T1000 (cell line): ENCODE measurements around the gene ZDHHC18.
"Not testable (repeated sequence)": the region's sequence is repeated elsewhere in the genome, so short reads cannot be mapped to it uniquely, and the experiment has no call there.

Experiments
- DNase-seq: peaks from one replicate; lab custom pipeline; 2025; ENCODE audit warnings: mixed read lengths; lab: John Stamatoyannopoulos, UW

The ZDHHC18 gene

DNA sequence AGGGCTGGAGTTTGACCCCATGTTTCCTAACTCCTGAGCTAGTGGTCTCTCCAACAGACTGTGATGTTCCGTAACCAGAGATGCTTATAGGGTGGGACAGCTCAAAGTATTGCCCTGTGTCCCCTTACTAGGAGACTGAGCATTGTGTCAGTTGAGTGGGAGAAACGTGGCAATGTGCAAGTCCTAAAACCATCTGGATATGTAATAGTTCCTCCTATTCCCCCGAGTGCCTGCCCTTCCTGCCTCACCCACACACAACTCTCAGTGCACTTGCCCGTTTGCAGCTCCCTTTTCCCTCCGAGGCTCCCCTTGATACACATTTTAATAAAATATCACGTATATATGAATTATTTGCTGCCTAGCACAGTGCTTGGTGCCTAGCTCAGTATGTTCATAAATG lies 35.3 kb upstream of the ZDHHC18 start:
- DNase-seq, result no peak

DNA sequence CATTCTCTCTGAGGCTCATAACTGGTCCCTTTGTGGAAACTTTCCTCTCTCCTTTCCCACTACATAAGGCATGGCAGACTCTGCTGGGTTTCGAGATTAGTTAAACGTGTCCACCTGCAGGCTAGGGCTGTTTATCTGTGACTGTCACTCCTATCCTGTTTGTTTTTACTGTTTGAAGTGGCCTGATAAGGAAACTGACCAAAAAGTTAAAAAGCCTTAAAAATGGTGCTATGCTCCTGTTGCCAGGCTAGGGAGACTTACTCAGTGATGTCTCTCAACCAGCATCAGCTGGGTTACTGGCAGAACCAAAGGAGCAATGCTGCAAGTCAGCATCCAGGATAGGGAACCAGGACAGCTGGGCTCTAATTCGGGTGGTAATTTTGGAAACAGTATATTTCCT lies 34.9 kb upstream of the ZDHHC18 start:
- no peak for DNase-seq

DNA sequence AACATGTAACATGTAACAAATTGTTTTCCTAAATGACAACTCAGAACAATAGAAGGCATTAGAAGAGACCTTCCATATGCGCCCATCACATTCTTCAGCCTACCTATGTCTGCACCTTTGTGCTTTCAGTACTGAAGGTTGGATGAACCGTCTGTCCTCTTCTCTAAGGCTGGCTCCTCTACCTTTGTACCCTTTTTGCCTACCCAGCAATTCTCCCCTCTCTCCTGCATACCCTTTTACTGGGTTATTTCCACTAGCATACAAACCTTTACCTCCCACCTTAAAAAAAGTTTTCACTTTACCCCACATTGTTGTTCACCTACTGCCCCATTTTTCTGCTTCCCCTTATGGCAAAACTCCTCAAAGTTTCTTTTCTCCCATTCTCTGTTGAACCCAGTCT lies 33.6 kb upstream of the ZDHHC18 start:
- no peak for DNase-seq

DNA sequence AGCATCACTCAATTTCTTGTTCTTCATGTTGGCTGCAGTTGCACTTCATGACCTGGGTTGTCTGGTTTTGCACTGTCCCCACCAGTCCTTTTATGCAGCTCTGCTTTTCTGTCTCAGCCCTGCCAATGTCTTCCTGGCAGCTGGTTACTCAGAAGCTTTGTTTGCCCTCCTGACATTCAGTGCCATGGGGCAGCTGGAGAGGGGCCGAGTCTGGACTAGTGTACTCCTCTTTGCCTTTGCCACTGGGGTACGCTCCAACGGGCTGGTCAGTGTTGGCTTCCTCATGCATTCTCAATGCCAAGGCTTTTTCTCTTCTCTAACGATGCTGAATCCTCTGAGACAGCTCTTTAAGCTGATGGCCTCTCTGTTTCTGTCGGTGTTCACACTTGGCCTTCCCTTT lies 32.1 kb upstream of the ZDHHC18 start:
- DNase-seq, result no peak

DNA sequence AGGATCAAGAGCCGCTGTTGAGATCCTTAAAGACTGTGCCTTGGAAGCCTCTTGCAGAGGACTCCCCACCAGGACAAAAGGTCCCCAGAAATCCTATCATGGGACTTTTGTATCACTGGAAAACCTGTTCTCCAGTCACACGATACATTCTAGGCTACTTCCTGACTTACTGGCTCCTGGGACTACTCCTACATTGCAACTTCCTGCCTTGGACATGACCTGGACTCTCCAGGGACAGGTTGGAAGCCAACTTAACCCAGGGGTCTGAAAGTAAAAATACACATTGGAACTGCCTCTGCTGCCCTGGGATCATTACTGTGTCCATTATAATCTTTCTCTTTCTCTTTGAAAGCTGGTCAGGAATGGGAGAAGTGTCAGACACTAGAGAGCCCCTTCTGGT lies 28.9 kb upstream of the ZDHHC18 start:
- no peak for DNase-seq

DNA sequence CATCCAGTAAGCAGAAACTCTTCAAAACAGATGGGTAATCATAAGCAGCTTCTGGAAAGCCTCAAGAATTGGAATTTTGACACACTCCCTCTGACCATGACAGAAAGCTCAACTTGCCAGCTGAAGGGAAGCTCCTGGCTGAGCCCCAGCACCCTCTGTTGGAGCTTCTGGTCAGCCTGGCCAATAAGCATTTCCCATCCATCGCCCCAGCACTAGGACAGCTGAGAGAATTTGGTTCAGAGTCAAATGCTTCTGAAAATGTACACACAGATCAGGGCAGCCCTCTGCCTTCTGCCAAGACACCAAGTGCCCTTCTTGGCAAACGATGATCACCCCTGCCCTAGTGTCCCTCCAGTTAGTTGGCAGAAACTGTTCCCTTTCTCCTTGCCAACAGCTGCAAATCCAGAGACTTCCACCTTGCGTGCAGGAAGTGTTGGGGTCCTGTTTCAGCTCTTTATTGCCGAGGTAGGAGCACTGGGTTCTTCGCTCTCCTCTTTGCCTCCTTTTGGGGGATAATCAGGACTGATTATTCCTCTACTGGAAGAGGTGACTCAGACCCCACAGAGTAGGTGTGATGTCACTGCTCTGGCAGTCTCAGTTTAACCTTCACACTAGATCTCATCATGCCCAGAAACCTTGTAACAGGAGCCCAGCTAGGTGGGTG lies 26.9 kb upstream of the ZDHHC18 start:
- DNase-seq, result no peak

DNA sequence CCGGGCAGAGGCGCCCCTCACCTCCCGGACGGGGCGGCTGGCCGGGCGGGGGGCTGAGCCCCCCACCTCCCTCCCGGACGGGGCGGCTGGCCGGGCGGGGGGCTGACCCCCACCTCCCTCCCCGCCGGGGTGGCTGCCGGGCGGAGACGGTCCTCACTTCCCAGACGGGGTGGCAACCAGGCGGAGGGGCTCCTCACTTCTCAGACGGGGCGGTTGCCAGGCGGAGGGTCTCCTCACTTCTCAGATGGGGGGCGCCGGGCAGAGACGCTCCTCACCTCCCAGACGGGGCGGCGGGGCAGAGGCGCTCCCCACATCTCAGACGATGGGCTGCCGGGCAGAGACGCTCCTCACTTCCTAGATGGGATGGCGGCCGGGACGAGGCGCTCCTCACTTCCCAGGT lies 22.6 kb upstream of the ZDHHC18 start:
- not testable (repeated sequence) for DNase-seq

DNA sequence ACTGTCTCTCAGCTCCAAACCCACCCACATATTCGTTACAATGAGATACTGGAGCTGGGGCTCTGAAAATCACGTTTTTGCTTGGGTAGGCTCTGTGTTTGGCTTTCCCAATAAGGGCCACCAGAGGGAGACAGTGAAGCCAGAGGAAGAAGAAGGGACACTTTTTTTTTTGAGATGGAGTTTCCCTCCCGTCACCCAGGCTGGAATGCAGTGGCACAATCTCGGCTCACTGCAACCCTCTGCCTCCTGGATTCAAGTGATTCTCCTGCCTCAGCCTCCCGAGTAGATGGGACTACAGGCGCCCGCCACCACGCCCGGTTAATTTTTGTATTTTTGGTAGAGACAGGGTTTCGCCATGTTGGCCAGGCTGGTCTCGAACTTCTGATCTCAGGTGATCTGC lies 16.4 kb upstream of the ZDHHC18 start:
- DNase-seq, result peak; percentile 35

DNA sequence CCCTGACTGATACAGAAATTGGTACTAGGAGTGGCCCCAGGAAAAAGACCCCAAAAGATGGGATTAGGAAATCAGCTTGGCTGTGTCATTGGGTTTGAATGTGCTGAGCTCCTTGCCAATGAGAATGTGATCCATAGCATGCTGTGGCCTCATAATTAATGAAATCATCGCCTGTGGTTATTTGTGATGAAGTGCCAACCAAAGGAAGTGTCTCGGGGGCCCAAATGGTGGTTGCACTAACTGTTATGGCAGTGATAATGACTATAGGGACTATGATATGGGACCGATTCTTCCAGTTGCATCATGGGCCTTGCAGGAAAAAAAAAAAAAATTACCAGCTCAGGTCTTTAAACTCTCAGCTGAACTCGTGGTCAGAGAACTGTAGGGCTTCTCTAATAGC lies 15.4 kb upstream of the ZDHHC18 start:
- DNase-seq, result no peak

DNA sequence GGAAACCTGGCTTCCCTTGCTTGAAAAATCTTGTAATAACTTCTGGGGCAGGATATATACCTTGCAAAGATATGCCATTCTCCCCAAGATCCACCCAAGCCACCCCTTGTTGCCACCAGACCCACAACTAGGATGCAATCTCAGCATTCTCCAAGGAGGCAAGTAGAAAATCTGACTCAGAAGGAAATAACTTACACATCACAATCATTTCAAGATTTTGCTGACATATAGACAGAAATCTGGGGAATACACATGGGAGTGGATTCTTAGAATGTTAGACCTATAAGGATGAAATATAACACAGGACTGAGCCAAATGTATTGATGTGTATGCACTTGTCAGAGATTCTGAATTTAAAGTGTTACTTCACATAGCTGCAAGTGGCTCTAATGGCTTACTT lies 14.8 kb upstream of the ZDHHC18 start:
- DNase-seq, result no peak

DNA sequence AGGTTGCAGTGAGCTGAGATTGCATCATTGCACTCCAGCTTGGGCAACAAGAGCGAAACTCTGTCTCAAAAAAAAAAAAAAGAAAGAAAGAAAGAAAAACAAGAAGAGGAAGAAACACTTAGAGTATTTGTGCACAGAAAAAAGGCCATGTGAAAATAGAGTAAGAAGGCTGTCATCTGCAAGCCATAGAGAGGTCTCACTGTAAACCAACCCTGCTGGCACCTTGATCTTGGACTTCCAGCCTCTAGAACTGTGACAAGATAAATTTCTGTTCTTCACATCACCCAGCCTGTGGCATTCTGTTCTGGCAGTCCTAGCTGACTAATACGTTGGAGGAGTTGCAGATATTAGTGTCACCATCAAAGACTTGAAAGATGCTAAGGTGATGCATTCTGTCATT lies 12.1 kb upstream of the ZDHHC18 start:
- no peak for DNase-seq

DNA sequence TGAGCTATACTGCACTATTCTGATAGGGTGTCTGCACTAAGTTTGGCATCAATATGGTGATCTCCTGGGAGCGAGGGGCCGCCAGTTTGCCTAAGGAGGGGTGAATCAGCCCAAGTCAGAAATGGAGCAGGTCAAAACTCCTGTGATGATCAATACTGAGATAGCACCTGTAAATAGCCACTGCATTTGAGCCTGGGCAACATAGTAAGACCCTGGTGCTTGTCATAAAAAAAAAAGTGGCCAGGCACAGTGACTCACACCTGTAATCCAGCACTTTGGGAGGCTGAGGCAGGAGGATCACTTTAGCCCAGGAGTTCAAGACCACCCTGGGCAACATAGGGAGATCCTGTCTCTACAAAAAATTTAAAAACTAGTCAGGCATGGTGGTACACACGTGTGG lies 11.6 kb upstream of the ZDHHC18 start:
- no peak for DNase-seq

DNA sequence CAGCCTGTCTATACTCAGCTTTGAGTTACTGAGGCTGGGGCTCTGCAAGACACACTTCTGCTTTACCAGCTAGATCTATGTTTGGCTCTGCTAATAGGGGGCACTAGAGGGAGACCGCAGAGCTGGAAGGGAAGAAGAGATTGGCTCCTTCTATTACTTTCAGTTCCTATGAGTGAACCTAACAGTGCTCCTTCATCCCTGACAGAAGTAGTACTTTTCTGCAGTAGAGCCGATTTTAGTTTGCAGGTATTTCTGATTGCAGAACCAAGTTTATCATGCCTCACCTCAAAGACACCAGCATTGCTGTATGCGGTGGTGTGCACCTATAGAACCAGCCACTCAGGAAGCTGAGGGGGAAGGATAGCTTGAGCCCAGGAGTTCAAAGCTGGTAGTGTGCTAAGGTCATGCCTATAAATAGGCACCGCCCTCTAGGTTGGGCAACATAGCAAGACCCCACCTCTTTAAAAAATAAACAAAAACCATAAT lies 5.7 kb upstream of the ZDHHC18 start:
- DNase-seq, result no peak

DNA sequence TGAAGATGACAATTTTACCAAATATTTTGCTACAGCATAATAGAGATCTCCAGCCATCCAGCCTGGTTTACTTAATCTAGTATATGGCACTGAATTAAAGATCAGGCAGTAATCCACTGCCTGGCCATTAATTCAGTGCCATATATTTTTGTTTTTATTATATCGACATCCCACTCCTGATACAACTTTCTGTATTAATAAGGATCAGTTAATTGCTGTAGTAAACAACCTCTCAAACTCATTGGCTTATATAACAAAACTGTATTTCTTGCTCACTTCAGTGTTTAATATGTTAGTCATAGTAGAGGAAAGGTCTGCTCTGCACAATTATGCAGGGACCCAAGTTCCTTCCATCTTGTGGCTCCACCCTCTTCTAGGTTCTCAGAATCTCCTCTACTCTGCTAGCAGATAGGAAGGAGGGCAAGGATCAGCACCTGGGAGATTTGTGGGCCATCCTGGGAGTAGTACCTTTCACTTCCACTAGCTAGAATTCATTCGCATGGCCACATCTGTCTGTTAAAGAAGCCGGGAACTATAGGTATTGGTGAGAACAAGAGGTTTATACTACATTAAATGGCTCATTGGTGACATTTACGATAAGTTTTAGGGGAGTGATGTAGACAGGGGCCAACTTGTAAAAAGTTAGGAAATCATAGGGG lies 3.6 kb upstream of the ZDHHC18 start:
- no peak for DNase-seq

DNA sequence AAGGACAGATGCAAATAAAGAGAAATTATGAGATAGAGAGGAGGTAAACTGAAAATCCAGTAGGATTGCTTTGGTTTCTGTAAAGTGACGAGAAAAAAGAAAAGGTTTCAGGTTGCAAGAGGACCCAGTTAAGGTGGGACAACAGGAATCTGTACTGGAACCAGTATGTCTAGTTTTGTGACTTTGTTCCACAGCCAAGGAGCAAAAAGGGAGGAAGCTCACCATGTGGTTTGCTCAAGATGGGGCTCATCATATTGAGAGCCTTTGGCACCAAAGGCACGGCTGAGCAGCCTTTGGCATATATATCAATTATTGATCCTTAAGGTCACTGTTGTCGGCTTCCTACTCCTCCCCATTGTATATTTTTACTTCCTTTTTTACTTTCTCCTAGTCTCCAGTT lies 1.8 kb upstream of the ZDHHC18 start:
- no peak for DNase-seq

DNA sequence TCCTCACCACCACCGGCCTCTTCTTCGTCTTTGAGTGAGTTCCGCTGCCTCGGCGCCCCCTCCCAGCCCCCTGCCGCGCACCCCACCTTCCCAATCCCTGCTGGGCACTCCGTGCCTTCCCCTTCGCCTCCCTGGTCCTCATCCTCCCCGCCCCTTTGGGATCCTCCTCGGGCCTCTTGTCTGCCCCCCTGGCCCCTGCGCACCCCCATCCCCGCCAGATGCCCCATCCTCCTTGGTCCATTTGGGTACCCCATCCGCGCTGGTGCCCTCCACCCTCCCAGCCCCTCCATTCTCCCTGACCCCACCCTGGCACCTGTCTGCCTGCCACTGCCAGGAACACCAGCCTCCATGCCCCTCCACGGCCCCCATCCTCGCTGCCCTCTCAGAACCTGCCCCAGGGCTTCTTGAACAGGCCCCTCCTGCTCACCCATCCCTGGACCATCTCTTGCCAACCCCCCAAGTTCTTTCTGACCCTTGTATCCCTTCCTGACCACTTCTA lies 667 bp downstream of the ZDHHC18 start:
- DNase-seq, result no peak

DNA sequence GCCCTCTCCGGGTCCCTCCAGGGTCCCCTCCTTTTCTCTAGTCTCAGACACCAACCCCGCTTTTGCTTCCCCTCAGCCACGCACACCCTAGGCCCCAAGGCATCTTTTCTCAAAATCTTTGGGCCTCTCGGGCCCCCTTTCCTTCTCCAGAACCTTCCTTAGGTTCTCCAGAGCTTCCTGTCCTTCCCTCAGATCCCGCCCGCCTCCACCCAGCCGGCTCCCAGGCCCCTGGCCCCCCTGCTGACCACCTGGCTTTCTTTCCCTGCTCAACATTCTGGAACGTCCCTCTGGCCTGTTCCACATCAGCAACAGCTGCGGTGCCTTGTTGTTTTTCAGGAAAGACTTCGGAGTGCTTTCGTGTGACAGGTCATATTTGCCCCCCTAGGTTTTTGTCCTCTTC lies 1.2 kb downstream of the ZDHHC18 start:
- no peak for DNase-seq

DNA sequence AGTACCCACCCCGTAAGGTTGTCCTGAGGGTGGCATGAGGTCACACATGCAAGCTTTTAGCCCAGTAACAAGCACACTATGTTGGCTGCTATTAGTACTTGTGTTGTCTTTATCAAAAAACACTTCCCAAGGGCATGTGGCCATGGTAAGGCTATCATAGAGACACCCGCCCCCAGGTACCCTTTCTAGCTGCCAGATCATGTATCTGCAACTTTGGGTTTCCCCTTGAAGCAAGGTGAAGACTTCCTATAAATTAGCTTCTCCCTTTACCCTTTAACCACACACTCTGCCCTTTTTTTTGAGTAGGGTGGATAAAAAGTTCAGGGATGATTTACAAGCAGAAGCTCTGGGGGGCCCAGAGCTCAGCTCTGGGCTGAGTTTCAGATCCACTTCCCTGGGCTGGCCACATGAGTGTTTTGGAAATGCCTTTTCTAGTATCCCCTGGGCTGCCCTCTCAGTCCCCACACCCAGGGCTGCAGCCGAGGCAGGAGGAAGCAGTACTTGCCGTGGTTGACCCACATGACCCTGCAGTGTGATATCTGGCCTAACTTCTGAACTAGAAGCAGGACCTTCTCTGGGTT lies 2.0 kb downstream of the ZDHHC18 start:
- no peak for DNase-seq

DNA sequence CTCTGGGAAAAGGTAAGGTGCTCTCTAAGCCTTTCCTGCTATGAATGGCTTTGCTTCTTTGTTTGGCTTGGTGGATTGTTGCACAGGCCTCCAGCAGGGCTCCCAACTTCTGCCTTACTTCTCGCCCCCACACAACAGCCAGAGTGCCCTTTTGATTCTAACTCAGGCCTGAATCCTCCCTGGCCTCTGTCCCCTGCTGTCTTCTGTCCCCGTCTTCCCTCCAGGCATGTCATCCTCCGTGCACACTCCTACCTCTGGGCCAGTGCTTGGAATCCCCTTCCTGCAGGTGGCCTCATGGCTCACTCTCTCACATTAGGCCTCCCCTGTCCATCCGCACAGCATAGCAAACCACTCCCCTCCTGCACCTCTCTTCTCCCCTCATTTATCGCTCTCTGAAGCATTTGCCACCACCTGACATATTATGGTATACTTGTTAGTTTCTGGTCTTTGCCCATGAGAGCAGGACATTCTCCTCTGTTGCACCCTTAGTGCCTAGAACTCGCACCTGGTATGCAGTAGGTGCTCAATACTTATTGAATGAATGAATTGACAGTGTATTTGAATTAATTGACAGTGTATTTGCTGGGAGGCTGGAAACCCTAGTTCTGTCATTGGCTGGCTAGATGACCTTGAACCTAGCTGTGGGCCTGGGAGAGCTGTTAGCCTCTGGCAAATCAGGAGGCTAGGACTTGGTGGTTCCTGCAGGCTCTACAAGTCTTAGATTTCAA lies 2.9 kb downstream of the ZDHHC18 start:
- DNase-seq, result no peak

DNA sequence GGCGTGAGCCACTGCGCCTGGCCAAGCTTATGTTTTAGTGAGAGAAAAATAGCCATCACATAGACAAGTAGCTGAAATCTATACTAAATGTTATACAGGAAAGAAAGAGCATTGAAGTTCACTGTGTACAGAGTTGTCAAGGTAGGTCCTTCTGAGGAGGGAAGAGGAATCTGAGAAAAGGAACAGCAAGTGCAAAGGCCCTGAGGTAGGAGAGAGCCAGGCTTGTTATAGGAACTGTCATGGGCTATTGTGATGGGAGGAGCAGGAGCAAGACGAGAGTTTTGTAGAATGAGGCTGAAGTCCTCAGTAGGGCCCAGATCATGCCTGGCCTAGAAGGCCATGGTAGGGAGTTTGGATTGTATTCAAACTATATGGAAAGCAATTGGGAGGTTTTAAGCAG lies 4.6 kb downstream of the ZDHHC18 start:
- no peak for DNase-seq

DNA sequence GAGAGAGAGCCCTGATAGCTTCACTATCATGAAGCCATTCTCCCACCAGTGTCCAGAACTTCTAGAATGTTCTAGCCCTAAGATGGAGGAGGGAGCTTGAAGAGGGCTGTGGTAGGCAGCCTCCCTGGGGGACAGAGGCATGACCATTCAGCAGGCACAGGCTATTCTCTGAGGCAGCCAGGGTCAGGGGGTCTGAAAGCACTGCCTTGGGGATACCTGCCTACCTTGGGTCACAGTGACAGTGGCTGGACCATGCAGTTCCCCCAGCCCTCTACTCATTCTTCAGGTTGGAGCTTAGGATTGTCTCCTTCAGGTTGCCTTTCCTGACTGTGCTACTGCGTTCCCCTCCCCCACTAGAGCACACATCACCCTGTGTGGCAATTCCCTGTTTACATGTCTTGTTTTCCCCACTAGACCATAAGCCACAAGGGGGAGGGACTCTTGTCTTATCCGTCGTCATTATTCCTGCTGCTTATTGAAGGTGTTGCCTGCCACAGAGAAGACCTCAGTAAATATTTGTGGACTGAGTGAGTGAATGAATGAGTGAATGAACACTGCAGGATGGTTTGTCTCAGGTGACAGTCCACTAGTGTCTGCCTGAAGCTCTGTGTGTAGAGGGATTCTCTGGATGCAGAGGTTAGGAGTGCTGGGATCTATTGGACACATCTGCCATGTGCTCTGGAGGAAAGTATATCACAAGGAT lies 5.2 kb downstream of the ZDHHC18 start:
- no peak for DNase-seq
